Measurements from ENCODE around the gene ITGB5.

GRCh38 chr3:124847863-124848262, 39.3 kb downstream of the ITGB5 start:
- TF ChIP-seq CTCF (conservative IDR thresholded peaks at IDR 0.05 in 1 of 2, IDR thresholded peaks at IDR 0.05 in 1 of 2; ENCODE audit: extremely low read depth in 1 of 2, insufficient read depth in 1 of 2, low read depth in 1 of 2, low read length in 2 of 2) (no peak), EZH2 (IDR thresholded peaks at IDR 0.05; ENCODE audit: borderline replicate concordance, low read length) (no peak)
